Measurements from ENCODE around the gene GNB1L.

GNB1L gene

GRCh38 chr22:19766511-19767426 lies 87.9 kb downstream of the GNB1L start:
- peak overlapping the region; percentile 8; the same call in 1 of the 2 replicates for H3K4me3 ChIP-seq (ENCODE audit: control insufficient read depth, low read depth, low read length)
- no peak for DNase-seq (ENCODE audit: low read depth)
- TF ChIP-seq CTCF (IDR thresholded peaks at IDR 0.05; ENCODE audit: control insufficient read depth, insufficient read depth, low read depth, low read length, missing control alignments) = peak; percentile 33

GRCh38 chr22:19766240-19766510 lies 88.5 kb downstream of the GNB1L start:
- no peak for DNase-seq (ENCODE audit: low read depth)
- no peak overlapping the region for H3K4me3 ChIP-seq (ENCODE audit: control insufficient read depth, low read depth, low read length)
- TF ChIP-seq CTCF (IDR thresholded peaks at IDR 0.05; ENCODE audit: control insufficient read depth, insufficient read depth, low read depth, low read length, missing control alignments) = no peak

DNA sequence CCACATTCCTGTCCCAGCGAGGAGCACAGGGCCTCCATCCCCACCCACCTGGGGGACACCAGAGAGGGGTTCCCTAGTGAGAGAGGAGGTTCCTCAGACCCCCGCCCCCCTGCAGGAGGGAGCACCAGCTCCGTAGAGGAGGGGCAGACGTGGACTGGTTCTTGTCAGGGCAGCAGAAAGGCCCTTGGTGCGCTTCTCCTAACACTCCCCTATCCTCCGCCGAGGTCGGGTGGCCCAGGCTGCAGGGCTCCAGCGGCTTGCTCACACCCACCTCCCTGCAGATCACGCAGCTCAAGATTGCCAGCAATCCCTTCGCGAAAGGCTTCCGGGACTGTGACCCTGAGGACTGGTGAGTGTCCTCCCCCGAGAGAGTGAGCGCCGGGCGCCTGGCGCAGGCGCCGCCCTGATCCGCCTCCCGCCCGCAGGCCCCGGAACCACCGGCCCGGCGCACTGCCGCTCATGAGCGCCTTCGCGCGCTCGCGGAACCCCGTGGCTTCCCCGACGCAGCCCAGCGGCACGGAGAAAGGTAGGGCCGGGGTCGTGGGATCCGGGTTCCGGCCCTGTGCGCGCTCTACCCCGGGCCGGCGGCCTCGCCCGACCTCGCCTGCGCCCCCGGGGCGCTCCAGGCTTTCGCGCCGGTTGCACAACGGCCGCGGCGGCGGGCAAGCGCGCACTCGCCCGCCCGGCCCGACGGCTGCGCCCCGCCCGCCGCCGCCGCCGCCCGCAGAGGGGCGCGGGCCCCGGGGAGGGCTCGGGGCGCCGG lies 89.0 kb downstream of the GNB1L start:
- DNase-seq (ENCODE audit: low read depth) = no peak
- no peak overlapping the region for H3K4me3 ChIP-seq (ENCODE audit: control insufficient read depth, low read depth, low read length)
- TF ChIP-seq CTCF (IDR thresholded peaks at IDR 0.05; ENCODE audit: control insufficient read depth, insufficient read depth, low read depth, low read length, missing control alignments) = no peak

DNA sequence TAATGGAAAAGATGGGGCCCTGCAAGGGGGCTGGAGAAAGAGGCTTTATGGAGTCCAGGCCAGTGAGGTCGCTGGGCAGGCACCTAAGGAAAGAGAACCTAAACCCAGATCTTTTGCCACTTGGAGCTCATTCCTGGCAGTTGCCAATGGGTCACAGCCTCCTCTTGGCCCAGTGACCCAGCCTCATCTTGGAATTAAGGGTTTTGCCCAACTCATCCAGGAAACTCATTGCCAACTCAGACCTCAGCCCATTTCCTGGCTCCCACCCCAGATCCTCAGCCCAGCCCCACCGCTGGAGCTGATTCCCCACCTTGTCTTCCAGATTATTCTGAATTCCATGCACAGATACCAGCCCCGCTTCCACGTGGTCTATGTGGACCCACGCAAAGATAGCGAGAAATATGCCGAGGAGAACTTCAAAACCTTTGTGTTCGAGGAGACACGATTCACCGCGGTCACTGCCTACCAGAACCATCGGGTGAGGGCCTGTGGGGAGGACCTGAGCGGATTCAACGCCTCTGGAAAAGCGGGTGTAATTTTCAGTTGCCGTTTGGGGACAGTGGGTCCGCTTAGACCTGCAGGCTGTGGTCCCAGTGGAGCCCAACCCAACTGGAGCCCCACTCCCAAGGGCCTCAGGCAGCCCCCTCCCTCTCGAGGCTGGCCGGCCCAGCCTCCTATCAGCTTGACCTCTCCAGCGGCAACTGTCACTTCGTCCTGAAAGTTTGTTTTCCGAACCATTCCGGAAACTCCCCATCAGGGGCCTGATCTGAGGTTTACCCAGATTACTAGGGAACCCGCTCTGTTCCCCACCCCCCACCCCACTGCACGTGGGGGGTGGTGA lies 89.8 kb downstream of the GNB1L start:
- no peak for DNase-seq (ENCODE audit: low read depth)
- H3K4me3 ChIP-seq (ENCODE audit: control insufficient read depth, low read depth, low read length) = no peak overlapping the region
- no peak for TF ChIP-seq CTCF (IDR thresholded peaks at IDR 0.05; ENCODE audit: control insufficient read depth, insufficient read depth, low read depth, low read length, missing control alignments)

- no peak for DNase-seq (ENCODE audit: low read depth)
- H3K4me3 ChIP-seq (ENCODE audit: control insufficient read depth, low read depth, low read length) = no peak overlapping the region
- TF ChIP-seq CTCF (IDR thresholded peaks at IDR 0.05; ENCODE audit: control insufficient read depth, insufficient read depth, low read depth, low read length, missing control alignments) = no peak
These were observed 90.4 kb downstream of the GNB1L start for GRCh38 chr22:19764299-19764593.

DNA sequence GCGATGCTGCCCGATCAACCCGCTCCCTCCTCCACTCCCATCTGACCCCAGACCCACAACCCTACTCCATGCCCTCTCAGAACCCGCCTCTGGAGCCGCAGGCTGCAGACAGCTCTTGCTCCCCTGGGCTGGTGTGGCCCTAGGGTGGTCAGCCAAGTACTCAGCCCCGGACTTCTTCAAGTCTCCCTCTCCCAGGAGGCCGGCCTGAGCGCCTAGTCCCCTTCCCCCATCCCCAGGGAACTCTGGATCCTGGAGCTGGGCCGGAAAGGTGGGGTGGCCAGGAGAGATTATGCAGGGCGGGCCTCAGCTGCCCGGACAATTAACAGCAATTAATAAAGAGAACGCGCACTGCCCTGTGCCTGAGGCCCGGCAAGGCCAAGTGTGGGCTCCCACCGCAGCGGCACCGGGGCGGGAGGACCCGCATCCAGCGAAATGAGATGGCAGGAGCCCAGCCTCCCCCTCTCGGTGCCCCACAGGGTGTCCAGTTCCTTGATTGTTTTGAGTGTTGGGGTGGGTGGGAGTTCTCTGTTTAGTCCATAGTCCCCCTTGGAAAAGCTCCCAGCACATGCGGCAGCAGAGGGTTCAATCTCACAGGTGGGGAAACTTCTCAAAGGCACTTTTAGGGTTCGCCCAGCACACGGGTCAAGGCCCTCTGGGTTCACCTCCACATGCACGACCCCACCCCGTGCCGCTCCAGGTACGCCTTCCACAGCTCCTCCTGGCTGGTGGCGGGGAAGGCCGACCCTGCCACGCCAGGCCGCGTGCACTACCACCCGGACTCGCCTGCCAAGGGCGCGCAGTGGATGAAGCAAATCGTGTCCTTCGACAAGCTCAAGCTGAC lies 91.0 kb downstream of the GNB1L start:
- TF ChIP-seq CTCF (IDR thresholded peaks at IDR 0.05; ENCODE audit: control insufficient read depth, insufficient read depth, low read depth, low read length, missing control alignments) = no peak
- no peak overlapping the region for H3K4me3 ChIP-seq (ENCODE audit: control insufficient read depth, low read depth, low read length)
- DNase-seq (ENCODE audit: low read depth) = no peak
